Measurements from ENCODE around the gene CRY2. TPM values are rescaled to one million over a fixed set of nuclear protein-coding genes. Genes with fewer than 3 reads are reported as not detected.

CRY2 gene
- polyA plus RNA-seq, 1 of the 3 experiments (the other 2 are of a cell fraction) = 6.7 TPM

DNA sequence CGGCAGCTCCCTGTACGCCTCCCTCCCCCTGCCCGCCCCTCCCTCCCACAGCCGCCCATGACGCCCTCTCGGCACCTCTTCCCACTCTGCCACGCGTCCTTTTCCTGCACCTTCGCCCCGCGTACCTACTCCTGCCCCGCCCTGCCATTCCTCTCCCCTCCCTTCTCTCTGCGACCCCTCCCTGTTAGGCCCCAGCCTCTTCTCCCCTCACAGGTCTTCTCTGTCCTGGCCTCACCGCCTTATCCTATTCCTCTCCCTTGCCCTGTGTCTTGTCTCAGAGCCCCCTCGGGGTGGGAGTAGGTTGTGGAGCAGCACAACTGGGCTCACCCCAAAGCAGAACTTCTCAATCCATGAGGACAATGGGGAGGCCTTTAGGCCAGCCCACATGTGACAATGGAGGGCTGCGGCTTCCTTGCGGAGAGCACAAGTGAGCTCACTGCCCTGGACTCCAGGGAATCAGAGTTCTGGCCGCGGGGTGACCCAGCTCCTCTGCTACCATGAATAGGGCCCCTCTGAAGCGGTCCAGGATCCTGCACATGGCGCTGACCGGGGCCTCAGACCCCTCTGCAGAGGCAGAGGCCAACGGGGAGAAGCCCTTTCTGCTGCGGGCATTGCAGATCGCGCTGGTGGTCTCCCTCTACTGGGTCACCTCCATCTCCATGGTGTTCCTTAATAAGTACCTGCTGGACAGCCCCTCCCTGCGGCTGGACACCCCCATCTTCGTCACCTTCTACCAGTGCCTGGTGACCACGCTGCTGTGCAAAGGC lies 41.8 kb upstream of the CRY2 start:
- no peak for TF ChIP-seq GATA2 (CRISPR knock-in tag; IDR thresholded peaks at IDR 0.05)
- TF ChIP-seq RXRA (IDR thresholded peaks at IDR 0.05; ENCODE audit: borderline replicate concordance, low read depth) = no peak
- TF ChIP-seq CHD2 (IDR thresholded peaks at IDR 0.05; ENCODE audit: low read length, partially characterized antibody) = no peak
- 0 out of 2 replicates have a peak, but pooled peaks have one; percentile 25 for TF ChIP-seq YY1 (IDR thresholded peaks at IDR 0.05; ENCODE audit: low read depth)
- TF ChIP-seq, protein P1, sequence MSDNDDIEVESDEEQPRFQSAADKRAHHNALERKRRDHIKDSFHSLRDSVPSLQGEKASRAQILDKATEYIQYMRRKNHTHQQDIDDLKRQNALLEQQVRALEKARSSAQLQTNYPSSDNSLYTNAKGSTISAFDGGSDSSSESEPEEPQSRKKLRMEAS (IDR thresholded peaks at IDR 0.05; ENCODE audit: low read depth) = peak; percentile 41
- Histone ChIP-seq H3K9me2 (no peaks in the 10 kb centered on the region), H2AFZ (ENCODE audit: low read depth) (peak overlapping the region; percentile 63; the same call in 1 of the 2 replicates), H3K4me3 (ENCODE audit: low read depth in 2 of 2, low read length in 1 of 2) (peak overlapping the region; percentile 66 to 95), H4K20me1 (ENCODE audit: insufficient read depth) (peaks cover 41% of the 10 kb centered on the region), H3K4me1 (ENCODE audit: control insufficient read depth in 1 of 2, insufficient read depth in 2 of 2, low read depth in 1 of 2, low read length in 1 of 2) (peaks cover 9 to 25% of the 10 kb centered on the region in 2 experiments; a peak in 2 of 4 replicates), H3K4me2 (peak overlapping the region; percentile 98), H3K9me3 (no peaks in the 10 kb centered on the region), H3K9ac (peak overlapping the region; percentile 98), H3K27ac (ENCODE audit: low read depth in 2 of 2, low read length in 1 of 2) (peak overlapping the region; percentile 65 to 78; a peak in 3 of 4 replicates), H3F3A (replicated peaks; ENCODE audit: insufficient read depth) (peaks cover 3% of the 10 kb centered on the region), H3K27me3 (ENCODE audit: insufficient read depth) (no peaks in the 10 kb centered on the region), H3K79me2 (ENCODE audit: insufficient read depth) (peaks cover 45% of the 10 kb centered on the region), H3K36me3 (replicated peaks in 1 of 2; ENCODE audit: control insufficient read depth in 1 of 2, insufficient read depth in 2 of 2, low read length in 1 of 2) (peaks cover 11 to 17% of the 10 kb centered on the region in 2 experiments)
- ChIA-PET CTCF (interaction anchor here (0.6 to 1.4 kb wide), 3 partner anchors 9 to 161 kb away, joined by 3 to 4 read pairs (median 3); no protein-coding TSS in a partner anchor), POLR2A (interaction anchor here (0.6 kb wide), 2 partner anchors 13 to 144 kb away, joined by 3 to 6 read pairs; no protein-coding TSS in a partner anchor)
- no peak for DNase-seq
- 12% methylated on average over 25 of the region's 29 CpGs for WGBS (ENCODE audit: low lambda C conversion rate)

DNA sequence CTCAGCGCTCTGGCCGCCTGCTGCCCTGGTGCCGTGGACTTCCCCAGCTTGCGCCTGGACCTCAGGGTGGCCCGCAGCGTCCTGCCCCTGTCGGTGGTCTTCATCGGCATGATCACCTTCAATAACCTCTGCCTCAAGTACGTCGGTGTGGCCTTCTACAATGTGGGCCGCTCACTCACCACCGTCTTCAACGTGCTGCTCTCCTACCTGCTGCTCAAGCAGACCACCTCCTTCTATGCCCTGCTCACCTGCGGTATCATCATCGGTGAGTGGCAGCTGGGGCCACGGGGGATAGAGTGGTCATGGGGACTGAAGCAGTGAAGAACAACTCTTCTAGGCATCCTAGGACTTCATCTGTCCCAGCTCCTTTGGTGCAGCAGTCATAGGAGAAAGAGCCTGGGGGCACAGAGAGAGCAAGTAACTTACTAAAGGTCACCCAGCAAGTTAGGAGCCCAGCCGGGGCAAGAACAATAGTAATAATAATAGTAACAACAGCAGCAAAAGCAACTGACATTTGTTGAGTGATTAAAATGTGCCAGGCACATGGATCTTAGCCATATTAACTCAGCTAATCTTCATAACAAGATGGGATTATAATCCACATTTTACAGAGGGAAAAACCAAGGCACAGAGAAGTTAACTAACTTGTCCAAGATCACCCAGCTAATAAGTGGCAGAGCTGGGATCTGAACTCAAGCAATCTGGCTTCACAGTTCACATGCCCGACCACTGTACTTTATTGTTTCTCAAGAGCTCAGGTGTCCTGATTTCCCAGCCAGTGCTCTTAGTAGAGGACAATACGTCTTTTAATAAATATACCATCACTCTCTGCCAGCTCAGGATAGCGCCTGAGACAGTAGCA lies 41.0 kb upstream of the CRY2 start:
- POLR2A ChIA-PET = interaction anchor here (0.6 kb wide), 1 partner anchor 14 kb away, joined by 6 read pairs; no protein-coding TSS in a partner anchor
- Histone ChIP-seq H2AFZ (ENCODE audit: low read depth) (no peak overlapping the region), H3K79me2 (ENCODE audit: insufficient read depth) (peaks cover 45% of the 10 kb centered on the region), H3K36me3 (replicated peaks in 1 of 2; ENCODE audit: control insufficient read depth in 1 of 2, insufficient read depth in 2 of 2, low read length in 1 of 2) (peaks cover 11 to 23% of the 10 kb centered on the region in 2 experiments), H3F3A (replicated peaks; ENCODE audit: insufficient read depth) (peaks cover 3% of the 10 kb centered on the region), H3K4me2 (peak overlapping the region; percentile 98), H3K27ac (ENCODE audit: low read depth in 2 of 2, low read length in 1 of 2) (peak overlapping the region in 1 of 2 experiments; percentile 78; a peak in 2 of 4 replicates), H3K27me3 (ENCODE audit: insufficient read depth) (no peaks in the 10 kb centered on the region), H3K9ac (peak overlapping the region; percentile 98), H4K20me1 (ENCODE audit: insufficient read depth) (peaks cover 41% of the 10 kb centered on the region), H3K9me3 (no peaks in the 10 kb centered on the region), H3K4me1 (ENCODE audit: control insufficient read depth in 1 of 2, insufficient read depth in 2 of 2, low read depth in 1 of 2, low read length in 1 of 2) (peaks cover 9 to 25% of the 10 kb centered on the region in 2 experiments; a peak in 2 of 4 replicates), H3K9me2 (no peaks in the 10 kb centered on the region), H3K4me3 (ENCODE audit: low read depth in 2 of 2, low read length in 1 of 2) (peak overlapping the region; percentile 66 to 95)
- TF ChIP-seq RFX5 (IDR thresholded peaks at IDR 0.05; ENCODE audit: low read length) (no peak), FOXJ3 (CRISPR knock-in tag; IDR thresholded peaks at IDR 0.05) (no peak), YY1 (IDR thresholded peaks at IDR 0.05; ENCODE audit: low read depth) (no peak), FOSL2 (IDR thresholded peaks at IDR 0.05; ENCODE audit: borderline replicate concordance, low read depth) (no peak), FOXM1 (IDR thresholded peaks at IDR 0.05; ENCODE audit: low read depth) (no peak), GATA2 (CRISPR knock-in tag; IDR thresholded peaks at IDR 0.05) (no peak), SIN3A (IDR thresholded peaks at IDR 0.05; ENCODE audit: borderline replicate concordance, low read depth, low read length) (no peak), MEF2A (IDR thresholded peaks at IDR 0.05; ENCODE audit: borderline replicate concordance, low read depth) (no peak), RAD21 (IDR thresholded peaks at IDR 0.05; ENCODE audit: low read length) (no peak), CHD2 (IDR thresholded peaks at IDR 0.05; ENCODE audit: low read length, partially characterized antibody) (no peak), TCF12 (IDR thresholded peaks at IDR 0.05) (no peak)
- TF ChIP-seq, protein P1 (IDR thresholded peaks at IDR 0.05; ENCODE audit: low read depth) = no peak
- TF ChIP-seq, protein P2, sequence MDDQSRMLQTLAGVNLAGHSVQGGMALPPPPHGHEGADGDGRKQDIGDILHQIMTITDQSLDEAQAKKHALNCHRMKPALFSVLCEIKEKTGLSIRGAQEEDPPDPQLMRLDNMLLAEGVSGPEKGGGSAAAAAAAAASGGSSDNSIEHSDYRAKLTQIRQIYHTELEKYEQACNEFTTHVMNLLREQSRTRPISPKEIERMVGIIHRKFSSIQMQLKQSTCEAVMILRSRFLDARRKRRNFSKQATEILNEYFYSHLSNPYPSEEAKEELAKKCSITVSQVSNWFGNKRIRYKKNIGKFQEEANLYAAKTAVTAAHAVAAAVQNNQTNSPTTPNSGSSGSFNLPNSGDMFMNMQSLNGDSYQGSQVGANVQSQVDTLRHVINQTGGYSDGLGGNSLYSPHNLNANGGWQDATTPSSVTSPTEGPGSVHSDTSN (IDR thresholded peaks at IDR 0.05) = no peak
- CTCF ChIA-PET = interaction anchor here (0.9 to 1.4 kb wide), 2 partner anchors 34 to 39 kb away, joined by 3 to 4 read pairs; no protein-coding TSS in a partner anchor
- 67% methylated on average over 20 of the region's 20 CpGs for WGBS (ENCODE audit: low lambda C conversion rate)
- no peak for DNase-seq
